ENCODE measurements around the gene EBF3. TPM values are rescaled to one million over a fixed set of nuclear protein-coding genes. Genes with fewer than 3 reads are reported as not detected.

Gene EBF3
- total RNA-seq, result 100 to 1,000 TPM in 1 of 8 experiments, 10 to 100 TPM in 3, 1 to 10 TPM in 2, under 1 TPM in 2; 0.10 to 112 (median 14.8) TPM

- peak within 1 kb of the TSS; percentile 57 to 80 (median 62) for H3K4me3 ChIP-seq
- 0 to 1% methylated on average over 11 to 18 of the region's 131 CpGs; no CpG with 5 or more reads in 8 of the 10 experiments for WGBS, 10 experiments
- peak within 1 kb of the TSS; percentile 74 to 77 for H3K27ac ChIP-seq
- H3K4me1 ChIP-seq (replicated peaks in 1 of 2), result peaks cover 28 to 30% of the 10 kb centered on the region in 2 donors
- in situ Hi-C loops (cut with MboI; ENCODE audit: low pct_unique_long_range_greater_than_20kb in 2 of 9, low sequenced_read_pairs in 9 of 9, unreplicated experiment in 9 of 9), result loop anchor here in 7 of 9 experiments (25.0 kb wide), 3 partner anchors 102 to 1702 kb away; no protein-coding TSS in a partner anchor
- ATAC-seq (replicated peaks in 6 of 8), result peak; percentile 73 to 85 (median 81)
These were observed at the start of gene EBF3 for GRCh38 chr10:129963641-129964501. EBF3 (minus strand) TSS chr10:129964274; CDS start chr10:129963768, 506 bp downstream.

- Histone ChIP-seq H3K4me1 (replicated peaks in 1 of 2) (peaks cover 3 to 21% of the 10 kb centered on the region in 2 donors), H3K27ac (no peak overlapping the region), H3K4me3 (no peak overlapping the region)
- ATAC-seq (replicated peaks in 6 of 8), result peak in 2 of 8 experiments; percentile 18 to 42
- WGBS, 10 experiments, result 9 to 100% (median 90%) methylated on average over 1 to 17 of the region's 33 CpGs; no CpG with 5 or more reads in 1 of the 10 experiments
- in situ Hi-C loops (cut with MboI; ENCODE audit: low pct_unique_long_range_greater_than_20kb in 2 of 9, low sequenced_read_pairs in 9 of 9, unreplicated experiment in 9 of 9), result no loop called here
These were observed 49.5 kb upstream of the EBF3 start for GRCh38 chr10:130013335-130014262.

- H3K4me3 ChIP-seq, result no peak overlapping the region
- no peak overlapping the region for H3K27ac ChIP-seq
- in situ Hi-C loops (cut with MboI; ENCODE audit: low pct_unique_long_range_greater_than_20kb in 2 of 9, low sequenced_read_pairs in 9 of 9, unreplicated experiment in 9 of 9), result no loop called here
- 54 to 100% (median 60%) methylated on average over 1 to 4 of the region's 12 CpGs; no CpG with 5 or more reads in 5 of the 10 experiments for WGBS, 10 experiments
- H3K4me1 ChIP-seq (replicated peaks in 1 of 2), result peaks cover 3 to 18% of the 10 kb centered on the region in 2 donors
- peak in 2 of 8 experiments; percentile 27 to 82 for ATAC-seq (replicated peaks in 6 of 8)
These were observed 48.1 kb upstream of the EBF3 start for GRCh38 chr10:130012129-130012528.

- Histone ChIP-seq H3K4me3 (no peak overlapping the region), H3K27ac (no peak overlapping the region), H3K4me1 (replicated peaks in 1 of 2) (peaks cover 3 to 13% of the 10 kb centered on the region in 2 donors)
- in situ Hi-C loops (cut with MboI; ENCODE audit: low pct_unique_long_range_greater_than_20kb in 2 of 9, low sequenced_read_pairs in 9 of 9, unreplicated experiment in 9 of 9), result no loop called here
- no peak for ATAC-seq (replicated peaks in 6 of 8)
- 40 to 100% (median 83%) methylated on average over 1 to 3 of the region's 6 CpGs; no CpG with 5 or more reads in 3 of the 10 experiments for WGBS, 10 experiments
These were observed 46.6 kb upstream of the EBF3 start for GRCh38 chr10:130010653-130011052.

- Histone ChIP-seq H3K4me1 (replicated peaks in 1 of 2) (peaks cover 2 to 3% of the 10 kb centered on the region in 2 donors), H3K27ac (no peak overlapping the region), H3K4me3 (no peak overlapping the region)
- in situ Hi-C loops (cut with MboI; ENCODE audit: low pct_unique_long_range_greater_than_20kb in 2 of 9, low sequenced_read_pairs in 9 of 9, unreplicated experiment in 9 of 9), result no loop called here
- 0 to 92% (median 82%) methylated on average over 1 to 4 of the region's 9 CpGs; no CpG with 5 or more reads in 3 of the 10 experiments for WGBS, 10 experiments
- no peak for ATAC-seq (replicated peaks in 6 of 8)
These were observed 45.2 kb upstream of the EBF3 start for GRCh38 chr10:130009228-130009627.

GRCh38 chr10:130003787-130004613 is 39.9 kb upstream of the EBF3 start:
- no peak overlapping the region for H3K4me3 ChIP-seq
- in situ Hi-C loops (cut with MboI; ENCODE audit: low pct_unique_long_range_greater_than_20kb in 2 of 9, low sequenced_read_pairs in 9 of 9, unreplicated experiment in 9 of 9), result no loop called here
- no peak for ATAC-seq (replicated peaks in 6 of 8)
- no peak overlapping the region for H3K27ac ChIP-seq
- WGBS, 10 experiments, result 16 to 88% (median 67%) methylated on average over 2 to 7 of the region's 8 CpGs; no CpG with 5 or more reads in 3 of the 10 experiments
- H3K4me1 ChIP-seq (replicated peaks in 1 of 2), result no peaks in the 10 kb centered on the region

- in situ Hi-C loops (cut with MboI; ENCODE audit: low pct_unique_long_range_greater_than_20kb in 2 of 9, low sequenced_read_pairs in 9 of 9, unreplicated experiment in 9 of 9), result no loop called here
- H3K4me1 ChIP-seq (replicated peaks in 1 of 2), result no peaks in the 10 kb centered on the region
- 0 to 100% (median 60%) methylated on average over 1 to 5 of the region's 9 CpGs; no CpG with 5 or more reads in 3 of the 10 experiments for WGBS, 10 experiments
- no peak overlapping the region for H3K27ac ChIP-seq
- no peak for ATAC-seq (replicated peaks in 6 of 8)
- H3K4me3 ChIP-seq, result no peak overlapping the region
These were observed 39.1 kb upstream of the EBF3 start for GRCh38 chr10:130003166-130003565.

- 0 to 80% (median 74%) methylated on average over 1 to 9 of the region's 14 CpGs; no CpG with 5 or more reads in 5 of the 10 experiments for WGBS, 10 experiments
- in situ Hi-C loops (cut with MboI; ENCODE audit: low pct_unique_long_range_greater_than_20kb in 2 of 9, low sequenced_read_pairs in 9 of 9, unreplicated experiment in 9 of 9), result no loop called here
- ATAC-seq (replicated peaks in 6 of 8), result no peak
- Histone ChIP-seq H3K4me1 (replicated peaks in 1 of 2) (no peaks in the 10 kb centered on the region), H3K4me3 (no peak overlapping the region), H3K27ac (no peak overlapping the region)
These were observed 38.5 kb upstream of the EBF3 start for GRCh38 chr10:130002606-130003005.

GRCh38 chr10:130000918-130001317 is 36.8 kb upstream of the EBF3 start:
- no peaks in the 10 kb centered on the region for H3K4me1 ChIP-seq (replicated peaks in 1 of 2)
- no peak for ATAC-seq (replicated peaks in 6 of 8)
- WGBS, 10 experiments, result 50 to 71% methylated on average over 1 to 2 of the region's 4 CpGs; no CpG with 5 or more reads in 8 of the 10 experiments
- H3K4me3 ChIP-seq, result no peak overlapping the region
- no peak overlapping the region for H3K27ac ChIP-seq
- in situ Hi-C loops (cut with MboI; ENCODE audit: low pct_unique_long_range_greater_than_20kb in 2 of 9, low sequenced_read_pairs in 9 of 9, unreplicated experiment in 9 of 9), result no loop called here

- no peak overlapping the region for H3K27ac ChIP-seq
- H3K4me1 ChIP-seq (replicated peaks in 1 of 2), result no peaks in the 10 kb centered on the region
- WGBS, 10 experiments, result 36 to 100% (median 88%) methylated on average over 2 to 4 of the region's 4 CpGs; no CpG with 5 or more reads in 2 of the 10 experiments
- H3K4me3 ChIP-seq, result no peak overlapping the region
- in situ Hi-C loops (cut with MboI; ENCODE audit: low pct_unique_long_range_greater_than_20kb in 2 of 9, low sequenced_read_pairs in 9 of 9, unreplicated experiment in 9 of 9), result loop anchor here in 2 of 9 experiments (25.0 kb wide), 2 partner anchors 1712 to 1737 kb away; no protein-coding TSS in a partner anchor
- no peak for ATAC-seq (replicated peaks in 6 of 8)
These were observed 35.1 kb upstream of the EBF3 start for GRCh38 chr10:129999140-129999539.

GRCh38 chr10:129993621-129994020 is 29.5 kb upstream of the EBF3 start:
- Histone ChIP-seq H3K4me3 (no peak overlapping the region), H3K27ac (no peak overlapping the region), H3K4me1 (replicated peaks in 1 of 2) (no peaks in the 10 kb centered on the region)
- WGBS, 10 experiments, result 0 to 86% (median 80%) methylated on average over 1 of the region's 1 CpG; no CpG with 5 or more reads in 6 of the 10 experiments
- in situ Hi-C loops (cut with MboI; ENCODE audit: low pct_unique_long_range_greater_than_20kb in 2 of 9, low sequenced_read_pairs in 9 of 9, unreplicated experiment in 9 of 9), result loop anchor here in 2 of 9 experiments (25.0 kb wide), 2 partner anchors 1706 to 1731 kb away; no protein-coding TSS in a partner anchor
- ATAC-seq (replicated peaks in 6 of 8), result peak in 2 of 8 experiments; percentile 18 to 74

GRCh38 chr10:129992356-129992755 is 28.3 kb upstream of the EBF3 start:
- Histone ChIP-seq H3K27ac (no peak overlapping the region), H3K4me3 (no peak overlapping the region), H3K4me1 (replicated peaks in 1 of 2) (no peaks in the 10 kb centered on the region)
- in situ Hi-C loops (cut with MboI; ENCODE audit: low pct_unique_long_range_greater_than_20kb in 2 of 9, low sequenced_read_pairs in 9 of 9, unreplicated experiment in 9 of 9), result loop anchor here in 2 of 9 experiments (25.0 kb wide), 2 partner anchors 1705 to 1730 kb away; no protein-coding TSS in a partner anchor
- no peak for ATAC-seq (replicated peaks in 6 of 8)
- 77 to 95% (median 90%) methylated on average over 2 to 3 of the region's 3 CpGs; no CpG with 5 or more reads in 3 of the 10 experiments for WGBS, 10 experiments

Measured in motor neuron (in vitro differentiated cells).